Activated T-cell treated with anti-CD3 and anti-CD28 coated beads for 1 hour (primary cell): ENCODE measurements around the gene TRIM34.
"Not testable (repeated sequence)": the region's sequence is repeated elsewhere in the genome, so short reads cannot be mapped to it uniquely, and the experiment has no call there.

Experiments used
- DNase-seq: peaks from one replicate; pipeline ENCODE4 v3.0.0-alpha.2; 2020; ENCODE audit warnings: low read depth

TRIM34 gene, protein sequence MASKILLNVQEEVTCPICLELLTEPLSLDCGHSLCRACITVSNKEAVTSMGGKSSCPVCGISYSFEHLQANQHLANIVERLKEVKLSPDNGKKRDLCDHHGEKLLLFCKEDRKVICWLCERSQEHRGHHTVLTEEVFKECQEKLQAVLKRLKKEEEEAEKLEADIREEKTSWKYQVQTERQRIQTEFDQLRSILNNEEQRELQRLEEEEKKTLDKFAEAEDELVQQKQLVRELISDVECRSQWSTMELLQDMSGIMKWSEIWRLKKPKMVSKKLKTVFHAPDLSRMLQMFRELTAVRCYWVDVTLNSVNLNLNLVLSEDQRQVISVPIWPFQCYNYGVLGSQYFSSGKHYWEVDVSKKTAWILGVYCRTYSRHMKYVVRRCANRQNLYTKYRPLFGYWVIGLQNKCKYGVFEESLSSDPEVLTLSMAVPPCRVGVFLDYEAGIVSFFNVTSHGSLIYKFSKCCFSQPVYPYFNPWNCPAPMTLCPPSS

GRCh38 chr11:5624489-5625279 is at the start of gene TRIM34:
TRIM34 (plus strand) TSS chr11:5625001; CDS start chr11:5632332, 7,331 bp downstream.
- peak; percentile 41 for DNase-seq

DNA sequence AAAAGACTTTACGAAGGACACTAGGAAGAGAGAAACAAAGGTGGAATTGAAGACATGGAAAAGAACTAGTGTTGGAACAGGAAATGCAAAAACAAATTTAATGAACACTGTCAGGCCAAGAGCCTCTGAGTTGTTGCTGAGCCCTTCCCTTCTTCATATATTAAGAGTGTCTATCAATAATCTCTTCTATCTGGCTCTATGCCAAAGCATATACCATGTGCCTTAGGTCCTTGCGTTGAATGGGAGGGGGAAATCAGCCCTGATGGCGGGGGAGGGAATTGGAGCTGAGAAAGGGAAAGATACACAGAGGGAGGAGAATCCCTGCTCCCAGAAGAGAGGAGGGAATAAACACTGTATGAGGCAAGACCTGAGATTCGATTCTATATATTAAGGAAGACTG is 49.6 kb upstream of the TRIM34 start:
- DNase-seq: no peak

GRCh38 chr11:5577101-5577500 is 47.7 kb upstream of the TRIM34 start:
- DNase-seq: no peak

DNA sequence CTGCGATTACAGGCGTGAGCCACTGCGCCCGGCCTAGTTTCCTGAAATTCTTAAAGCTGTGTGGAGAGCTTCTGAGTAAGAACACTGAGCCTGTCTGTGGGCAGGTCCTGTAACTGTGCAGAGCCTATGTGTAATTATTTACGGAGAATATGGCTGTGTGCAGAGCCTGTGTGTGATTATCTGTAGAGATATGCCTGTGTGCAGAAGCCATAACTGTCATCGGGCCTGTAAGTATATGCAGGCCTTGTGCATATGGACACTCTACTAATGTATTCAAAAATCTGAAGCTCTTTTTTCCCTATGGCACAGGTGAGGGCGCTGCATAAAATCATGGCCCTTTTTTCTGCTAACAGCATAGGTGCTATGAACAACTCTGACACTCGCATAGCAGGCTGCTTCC is 44.2 kb upstream of the TRIM34 start, which contains the start of gene OR52B6:
TSS of gene OR52B6 (plus strand) at position 301 of the 400 bp plus-strand sequence. CDS start at position 301, 0 bp downstream.
- no peak for DNase-seq

- no peak for DNase-seq
Observed at GRCh38 chr11:5581014-5581413, 43.8 kb upstream of the TRIM34 start.

DNA sequence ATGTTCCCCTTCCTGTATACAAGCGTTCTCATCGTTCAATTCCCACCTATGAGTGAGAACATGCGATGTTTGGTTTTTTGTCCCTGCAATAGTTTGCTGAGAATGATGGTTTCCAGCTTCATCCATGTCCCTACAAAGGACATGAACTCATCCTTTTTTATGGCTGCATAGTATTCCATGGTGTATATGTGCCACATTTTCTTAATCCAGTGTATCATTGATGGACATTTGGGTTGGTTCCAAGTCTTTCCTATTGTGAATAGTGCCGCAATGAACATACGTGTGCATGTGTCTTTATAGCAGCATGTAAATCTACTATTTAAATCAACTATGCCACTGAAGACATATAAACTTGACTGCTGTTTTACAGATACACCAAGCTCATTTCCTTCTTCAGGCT is 40.3 kb upstream of the TRIM34 start:
- not testable (repeated sequence) for DNase-seq

DNA sequence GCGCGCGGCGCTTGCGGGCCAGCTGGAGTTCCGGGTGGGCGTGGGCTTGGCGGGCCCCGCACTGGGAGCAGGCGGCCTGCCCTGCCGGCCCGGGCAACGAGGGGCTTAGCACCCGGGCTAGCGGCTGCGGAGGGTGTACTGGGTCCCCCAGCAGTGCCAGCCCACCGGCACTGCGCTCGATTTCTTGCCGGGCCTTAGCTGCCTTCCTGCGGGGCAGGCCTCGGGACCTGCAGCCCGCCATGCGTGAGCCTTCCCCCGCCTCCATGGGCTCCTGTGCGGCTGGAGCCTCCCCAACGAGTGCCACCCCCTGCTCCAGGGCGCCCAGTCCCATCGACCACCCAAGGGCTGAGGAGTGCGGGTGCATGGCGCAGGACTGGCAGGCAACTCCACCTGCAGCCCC is 34.9 kb upstream of the TRIM34 start:
- DNase-seq: not testable (repeated sequence)

DNA sequence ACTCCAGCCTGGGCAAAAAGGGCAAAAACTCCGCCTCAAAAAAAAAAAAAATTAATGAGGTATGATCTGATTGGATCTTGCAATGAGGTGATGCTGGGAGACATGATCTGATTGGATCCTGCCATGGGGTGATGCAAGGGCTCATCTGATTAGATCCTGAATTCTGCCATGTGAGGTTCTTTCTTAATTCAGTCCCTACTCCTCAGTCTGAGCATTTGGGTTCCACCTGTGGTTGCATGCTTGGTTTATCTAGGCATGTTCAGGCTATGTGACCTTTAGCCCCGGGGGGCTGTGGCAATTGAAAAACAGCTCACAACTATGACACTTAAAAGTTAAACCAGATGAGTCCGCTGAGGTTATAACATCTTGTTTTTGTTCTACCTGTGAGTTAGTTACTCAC is 33.2 kb upstream of the TRIM34 start:
- DNase-seq: no peak

DNA sequence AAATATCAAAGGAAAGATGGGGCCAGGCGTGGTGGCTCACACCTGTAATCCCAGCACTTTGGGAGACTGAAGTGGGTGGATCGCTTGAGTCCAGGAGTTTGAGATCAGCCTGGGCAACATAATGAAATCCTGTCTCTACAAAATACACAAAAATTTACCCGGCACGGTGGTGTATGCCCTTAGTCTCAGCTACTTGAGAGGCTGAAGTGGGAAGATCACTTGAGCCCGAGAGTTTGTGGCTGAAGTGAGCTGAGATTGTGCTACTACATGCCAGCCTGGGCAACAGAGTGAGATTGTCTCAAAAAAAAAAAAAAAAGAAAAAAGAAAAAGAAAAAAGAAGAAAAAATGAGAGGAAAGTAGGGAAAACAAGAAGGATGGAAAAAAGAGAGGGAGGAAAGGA is 32.2 kb upstream of the TRIM34 start:
- DNase-seq: no peak

GRCh38 chr11:5593146-5593545 is 31.7 kb upstream of the TRIM34 start:
- no peak for DNase-seq

DNA sequence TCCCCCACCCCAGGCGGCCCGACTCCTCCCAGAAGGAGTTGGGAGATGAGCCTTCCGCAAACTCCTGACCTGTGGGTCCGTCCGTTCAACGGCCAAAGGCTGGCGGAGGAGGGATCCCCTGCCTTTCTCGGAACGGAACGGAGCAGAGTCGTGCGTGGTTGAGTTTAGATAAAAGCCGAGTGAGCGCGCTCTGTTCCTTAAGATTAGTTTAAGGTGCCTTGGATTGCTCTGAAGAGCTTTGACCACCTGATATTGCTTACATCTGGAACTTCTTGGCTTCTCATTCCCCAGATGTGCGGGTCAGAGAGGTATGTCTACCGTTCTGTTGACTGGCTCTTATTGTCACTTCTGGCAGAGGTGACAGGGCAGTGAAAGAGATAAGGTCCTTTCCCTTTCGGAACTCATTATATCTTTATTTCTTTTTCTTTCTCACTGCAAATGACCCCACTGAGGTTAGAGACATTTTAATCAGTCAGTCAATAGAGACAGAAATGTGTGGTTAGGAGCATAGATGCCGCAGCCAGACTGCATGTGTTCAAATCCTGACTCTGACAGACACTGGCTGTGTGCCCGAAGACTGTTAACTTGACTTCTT is 28.1 kb upstream of the TRIM34 start, which contains the start of gene TRIM6:
TSS of gene TRIM6 (plus strand) at position 31 of the 595 bp plus-strand sequence. CDS start at position 292, 261 bp downstream.
- no peak for DNase-seq

- no peak for DNase-seq
Observed at GRCh38 chr11:5597953-5598352, 26.8 kb upstream of the TRIM34 start.

DNA sequence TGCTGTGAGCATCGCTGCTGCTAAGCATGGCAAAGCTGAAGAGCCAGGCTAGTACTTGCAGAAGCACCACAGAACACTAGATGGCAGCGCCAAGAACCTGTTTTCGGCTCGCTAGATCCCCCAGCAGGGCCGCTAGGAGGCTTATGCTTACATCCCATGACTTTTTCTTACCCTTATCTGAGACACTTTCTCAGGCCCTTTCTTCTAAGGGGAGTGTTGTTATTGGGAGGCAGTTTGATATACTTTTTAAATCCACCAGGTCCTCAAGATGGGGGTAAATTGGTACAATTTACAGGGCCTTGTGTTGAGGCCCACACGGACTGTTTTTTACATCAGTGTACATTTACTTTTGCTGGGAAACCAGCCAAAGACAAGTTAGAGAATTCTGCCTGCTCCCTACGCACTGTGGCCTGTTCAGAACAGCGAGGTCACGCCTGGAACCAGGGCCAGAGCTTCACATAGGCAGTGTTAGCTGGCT is 24.4 kb upstream of the TRIM34 start:
- DNase-seq: peak; percentile 42

GRCh38 chr11:5602791-5603190 is 22.0 kb upstream of the TRIM34 start:
- not testable (repeated sequence) for DNase-seq

- no peak for DNase-seq
Observed at GRCh38 chr11:5603326-5603725, 21.5 kb upstream of the TRIM34 start.

- no peak for DNase-seq
Observed at GRCh38 chr11:5604896-5605295, 19.9 kb upstream of the TRIM34 start.

- no peak for DNase-seq
Observed at GRCh38 chr11:5605849-5606248, 19.0 kb upstream of the TRIM34 start.

GRCh38 chr11:5608808-5609207 is 16.0 kb upstream of the TRIM34 start:
- no peak for DNase-seq

- no peak for DNase-seq
Observed at GRCh38 chr11:5610446-5610845, 14.4 kb upstream of the TRIM34 start.

- DNase-seq: no peak
Observed at GRCh38 chr11:5611627-5612026, 13.2 kb upstream of the TRIM34 start.

GRCh38 chr11:5618807-5619206 is 6.0 kb upstream of the TRIM34 start:
- no peak for DNase-seq
